VCaP (cell line): Measurements from ENCODE around the gene VIPR2.

Experiments used
- H3K27ac ChIP-seq: fragments of 450-650 bp; 2 replicates; pipeline ENCODE4 v1.5.1; 2017
- TF ChIP-seq, protein P1 (sequence below): fragments of 450-650 bp; conservative IDR thresholded peaks from 2 replicates; pipeline ENCODE4 v1.5.1; 2017; ENCODE audit warnings: mild to moderate bottlenecking, moderate library complexity

The VIPR2 gene

GRCh38 chr7:159120540-159120919 is 24.1 kb downstream of the VIPR2 start:
- H3K27ac ChIP-seq, result no peak overlapping the region
- TF ChIP-seq, protein P1, sequence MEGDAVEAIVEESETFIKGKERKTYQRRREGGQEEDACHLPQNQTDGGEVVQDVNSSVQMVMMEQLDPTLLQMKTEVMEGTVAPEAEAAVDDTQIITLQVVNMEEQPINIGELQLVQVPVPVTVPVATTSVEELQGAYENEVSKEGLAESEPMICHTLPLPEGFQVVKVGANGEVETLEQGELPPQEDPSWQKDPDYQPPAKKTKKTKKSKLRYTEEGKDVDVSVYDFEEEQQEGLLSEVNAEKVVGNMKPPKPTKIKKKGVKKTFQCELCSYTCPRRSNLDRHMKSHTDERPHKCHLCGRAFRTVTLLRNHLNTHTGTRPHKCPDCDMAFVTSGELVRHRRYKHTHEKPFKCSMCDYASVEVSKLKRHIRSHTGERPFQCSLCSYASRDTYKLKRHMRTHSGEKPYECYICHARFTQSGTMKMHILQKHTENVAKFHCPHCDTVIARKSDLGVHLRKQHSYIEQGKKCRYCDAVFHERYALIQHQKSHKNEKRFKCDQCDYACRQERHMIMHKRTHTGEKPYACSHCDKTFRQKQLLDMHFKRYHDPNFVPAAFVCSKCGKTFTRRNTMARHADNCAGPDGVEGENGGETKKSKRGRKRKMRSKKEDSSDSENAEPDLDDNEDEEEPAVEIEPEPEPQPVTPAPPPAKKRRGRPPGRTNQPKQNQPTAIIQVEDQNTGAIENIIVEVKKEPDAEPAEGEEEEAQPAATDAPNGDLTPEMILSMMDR, result no peak

- TF ChIP-seq, protein P1, result no peak
- H3K27ac ChIP-seq, result no peak overlapping the region
These were observed 24.7 kb downstream of the VIPR2 start for GRCh38 chr7:159119851-159120539.

DNA sequence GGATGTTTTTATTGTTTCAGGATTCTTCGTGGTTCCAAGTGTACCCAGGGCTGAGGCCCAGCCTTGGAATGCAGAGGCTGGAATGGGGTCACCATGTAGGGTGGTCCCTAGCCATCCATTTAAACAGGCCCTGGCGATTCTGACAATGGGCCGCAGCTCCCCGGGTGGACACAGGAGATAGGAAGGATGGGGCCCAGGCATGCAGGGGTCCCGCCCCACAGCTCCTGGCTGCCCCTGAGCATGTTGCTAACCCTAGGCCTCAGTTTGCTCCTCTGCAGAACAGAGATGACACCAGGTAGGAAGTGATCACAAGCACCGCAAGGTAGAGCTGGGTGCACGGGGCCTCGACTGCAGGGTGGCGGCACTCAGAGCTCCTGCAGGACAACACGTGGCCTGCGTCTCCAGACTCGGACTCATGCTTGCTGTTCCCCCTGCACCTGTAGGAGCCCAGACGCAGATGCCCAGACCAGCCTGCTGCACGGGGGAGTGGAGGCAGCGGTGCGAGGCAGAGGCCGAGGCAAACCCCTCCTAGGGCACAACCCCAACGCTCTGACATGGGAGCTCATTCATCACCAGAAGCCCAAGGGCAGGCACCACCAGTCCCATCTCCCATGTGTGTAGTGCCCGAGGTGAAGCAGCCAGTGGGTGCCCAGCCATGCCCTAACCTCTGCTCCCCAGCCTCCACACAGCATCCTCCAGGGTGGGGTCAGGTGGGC is 25.5 kb downstream of the VIPR2 start:
- TF ChIP-seq, protein P1, result no peak
- H3K27ac ChIP-seq, result no peak overlapping the region

DNA sequence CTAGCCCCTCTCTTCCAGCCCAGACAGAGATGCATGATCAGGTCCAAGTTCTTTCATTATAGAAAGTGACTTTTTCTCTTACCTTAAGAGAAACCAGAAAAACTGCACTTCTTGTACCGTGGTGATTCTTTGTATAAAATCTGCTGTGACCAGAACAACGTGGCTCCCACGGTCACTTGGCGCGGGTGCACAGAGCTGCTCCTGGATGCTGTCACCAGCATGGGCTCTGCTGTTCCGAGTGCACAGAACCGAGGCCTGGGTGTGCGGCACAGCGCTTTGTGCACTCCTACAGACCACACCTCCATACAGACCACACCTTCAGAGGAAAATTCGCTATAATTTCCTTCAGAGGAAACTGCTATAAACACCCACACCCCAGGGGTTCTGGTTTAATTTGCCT is 26.0 kb downstream of the VIPR2 start:
- TF ChIP-seq, protein P1, result no peak

GRCh38 chr7:159118197-159118595 is 26.5 kb downstream of the VIPR2 start:
- no peak overlapping the region for H3K27ac ChIP-seq
- TF ChIP-seq, protein P1, result no peak

More for the DNA sequence above, 26.0 kb downstream of the VIPR2 start:
- no peak overlapping the region for H3K27ac ChIP-seq

DNA sequence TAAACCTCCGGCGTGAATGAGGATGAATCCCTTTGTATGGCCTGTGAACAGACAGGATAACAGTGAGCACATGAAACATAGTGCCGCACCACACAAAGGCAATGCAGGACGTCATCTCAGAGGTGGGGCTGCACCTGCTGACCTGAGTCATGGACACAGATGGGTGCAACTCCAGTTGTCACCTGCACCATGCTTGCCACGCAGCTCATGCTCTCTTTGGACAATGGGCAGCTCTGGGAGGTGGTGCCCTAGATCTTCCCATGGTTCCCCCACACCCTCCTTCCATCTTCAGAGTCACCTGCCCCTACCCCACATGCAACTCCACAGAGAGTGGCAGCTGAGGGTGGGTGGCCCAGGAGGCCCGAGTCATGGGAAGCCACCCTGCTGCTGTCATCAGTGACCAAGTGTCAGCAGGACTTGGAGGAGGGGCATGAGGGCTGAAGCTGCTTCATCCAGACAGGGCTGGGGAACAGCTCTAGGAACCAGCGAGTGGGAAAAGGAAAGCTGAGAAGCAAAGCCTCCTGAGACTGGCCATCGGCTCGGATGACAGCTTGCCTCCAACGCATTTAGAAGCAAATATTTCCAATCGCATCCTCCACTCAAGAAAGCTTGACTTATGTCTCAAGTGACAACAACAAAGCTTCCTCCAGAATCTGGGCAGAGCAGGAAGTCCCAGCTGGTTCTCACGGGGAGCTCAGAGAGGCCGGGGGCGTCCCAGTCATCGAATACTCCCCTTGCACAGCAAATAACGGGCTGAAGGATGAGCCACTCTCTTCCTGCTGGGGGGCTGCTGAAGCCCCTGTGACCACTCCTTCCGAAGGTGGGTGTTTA is 27.1 kb downstream of the VIPR2 start:
- H3K27ac ChIP-seq, result no peak overlapping the region
- TF ChIP-seq, protein P1, result no peak
